ENCODE results near the gene HACL1.

Gene HACL1

GRCh38 chr3:15595955-15596354 is 5.4 kb downstream of the HACL1 start:
- no peak overlapping the region for H3K9ac ChIP-seq (ENCODE audit: low read length)
- no peaks in the 10 kb centered on the region for H3K27me3 ChIP-seq (ENCODE audit: control insufficient read depth, insufficient read depth, low read length)
- H3K4me3 ChIP-seq (ENCODE audit: low read length): no peak overlapping the region
- H3K9me3 ChIP-seq (ENCODE audit: control insufficient read depth, low read length): no peaks in the 10 kb centered on the region
- no peaks in the 10 kb centered on the region for H3K36me3 ChIP-seq (ENCODE audit: control insufficient read depth, insufficient read depth, low read length)
- H3K4me1 ChIP-seq (ENCODE audit: control insufficient read depth, insufficient read depth, low read length): peaks cover 7% of the 10 kb centered on the region

- Histone ChIP-seq H3K27me3 (ENCODE audit: control insufficient read depth, insufficient read depth, low read length) (no peaks in the 10 kb centered on the region), H3K9me3 (ENCODE audit: control insufficient read depth, low read length) (no peaks in the 10 kb centered on the region), H3K4me1 (ENCODE audit: control insufficient read depth, insufficient read depth, low read length) (no peaks in the 10 kb centered on the region), H3K36me3 (ENCODE audit: control insufficient read depth, insufficient read depth, low read length) (no peaks in the 10 kb centered on the region), H3K4me3 (ENCODE audit: low read length) (no peak overlapping the region), H3K9ac (ENCODE audit: low read length) (no peak overlapping the region)
These were observed 8.4 kb downstream of the HACL1 start for GRCh38 chr3:15592968-15593367.

- no peaks in the 10 kb centered on the region for H3K27me3 ChIP-seq (ENCODE audit: control insufficient read depth, insufficient read depth, low read length)
- no peaks in the 10 kb centered on the region for H3K9me3 ChIP-seq (ENCODE audit: control insufficient read depth, low read length)
- H3K36me3 ChIP-seq (ENCODE audit: control insufficient read depth, insufficient read depth, low read length): no peaks in the 10 kb centered on the region
- no peak overlapping the region for H3K4me3 ChIP-seq (ENCODE audit: low read length)
- no peak overlapping the region for H3K9ac ChIP-seq (ENCODE audit: low read length)
- no peaks in the 10 kb centered on the region for H3K4me1 ChIP-seq (ENCODE audit: control insufficient read depth, insufficient read depth, low read length)
These were observed 9.4 kb downstream of the HACL1 start for GRCh38 chr3:15591928-15592327.

- H3K9me3 ChIP-seq (ENCODE audit: control insufficient read depth, low read length): no peaks in the 10 kb centered on the region
- H3K36me3 ChIP-seq (ENCODE audit: control insufficient read depth, insufficient read depth, low read length): peaks cover 5% of the 10 kb centered on the region
- no peak overlapping the region for H3K9ac ChIP-seq (ENCODE audit: low read length)
- H3K4me3 ChIP-seq (ENCODE audit: low read length): no peak overlapping the region
- no peaks in the 10 kb centered on the region for H3K4me1 ChIP-seq (ENCODE audit: control insufficient read depth, insufficient read depth, low read length)
- no peaks in the 10 kb centered on the region for H3K27me3 ChIP-seq (ENCODE audit: control insufficient read depth, insufficient read depth, low read length)
These were observed 10.1 kb downstream of the HACL1 start for GRCh38 chr3:15591242-15591641.

- H3K36me3 ChIP-seq (ENCODE audit: control insufficient read depth, insufficient read depth, low read length): peaks cover 15% of the 10 kb centered on the region
- no peaks in the 10 kb centered on the region for H3K9me3 ChIP-seq (ENCODE audit: control insufficient read depth, low read length)
- no peaks in the 10 kb centered on the region for H3K27me3 ChIP-seq (ENCODE audit: control insufficient read depth, insufficient read depth, low read length)
- H3K4me3 ChIP-seq (ENCODE audit: low read length): no peak overlapping the region
- no peak overlapping the region for H3K9ac ChIP-seq (ENCODE audit: low read length)
- no peaks in the 10 kb centered on the region for H3K4me1 ChIP-seq (ENCODE audit: control insufficient read depth, insufficient read depth, low read length)
These were observed 16.1 kb downstream of the HACL1 start for GRCh38 chr3:15585111-15585845.

GRCh38 chr3:15581471-15582394 is 19.6 kb downstream of the HACL1 start:
- Histone ChIP-seq H3K36me3 (ENCODE audit: control insufficient read depth, insufficient read depth, low read length) (peaks cover 15% of the 10 kb centered on the region), H3K4me3 (ENCODE audit: low read length) (no peak overlapping the region), H3K4me1 (ENCODE audit: control insufficient read depth, insufficient read depth, low read length) (no peaks in the 10 kb centered on the region), H3K27me3 (ENCODE audit: control insufficient read depth, insufficient read depth, low read length) (no peaks in the 10 kb centered on the region), H3K9ac (ENCODE audit: low read length) (no peak overlapping the region), H3K9me3 (ENCODE audit: control insufficient read depth, low read length) (no peaks in the 10 kb centered on the region)

- H3K27me3 ChIP-seq (ENCODE audit: control insufficient read depth, insufficient read depth, low read length): no peaks in the 10 kb centered on the region
- no peaks in the 10 kb centered on the region for H3K36me3 ChIP-seq (ENCODE audit: control insufficient read depth, insufficient read depth, low read length)
- H3K9me3 ChIP-seq (ENCODE audit: control insufficient read depth, low read length): no peaks in the 10 kb centered on the region
- H3K4me3 ChIP-seq (ENCODE audit: low read length): no peak overlapping the region
- no peak overlapping the region for H3K9ac ChIP-seq (ENCODE audit: low read length)
- no peaks in the 10 kb centered on the region for H3K4me1 ChIP-seq (ENCODE audit: control insufficient read depth, insufficient read depth, low read length)
These were observed 22.3 kb downstream of the HACL1 start for GRCh38 chr3:15579051-15579450.

GRCh38 chr3:15578289-15578867 is 23.0 kb downstream of the HACL1 start:
- H3K27me3 ChIP-seq (ENCODE audit: control insufficient read depth, insufficient read depth, low read length): no peaks in the 10 kb centered on the region
- H3K9ac ChIP-seq (ENCODE audit: low read length): no peak overlapping the region
- no peak overlapping the region for H3K4me3 ChIP-seq (ENCODE audit: low read length)
- no peaks in the 10 kb centered on the region for H3K4me1 ChIP-seq (ENCODE audit: control insufficient read depth, insufficient read depth, low read length)
- no peaks in the 10 kb centered on the region for H3K9me3 ChIP-seq (ENCODE audit: control insufficient read depth, low read length)
- H3K36me3 ChIP-seq (ENCODE audit: control insufficient read depth, insufficient read depth, low read length): no peaks in the 10 kb centered on the region

GRCh38 chr3:15576475-15576874 is 24.9 kb downstream of the HACL1 start:
- no peak overlapping the region for H3K9ac ChIP-seq (ENCODE audit: low read length)
- no peak overlapping the region for H3K4me3 ChIP-seq (ENCODE audit: low read length)
- H3K36me3 ChIP-seq (ENCODE audit: control insufficient read depth, insufficient read depth, low read length): no peaks in the 10 kb centered on the region
- H3K4me1 ChIP-seq (ENCODE audit: control insufficient read depth, insufficient read depth, low read length): no peaks in the 10 kb centered on the region
- no peaks in the 10 kb centered on the region for H3K27me3 ChIP-seq (ENCODE audit: control insufficient read depth, insufficient read depth, low read length)
- no peaks in the 10 kb centered on the region for H3K9me3 ChIP-seq (ENCODE audit: control insufficient read depth, low read length)

- Histone ChIP-seq H3K27me3 (ENCODE audit: control insufficient read depth, insufficient read depth, low read length) (no peaks in the 10 kb centered on the region), H3K36me3 (ENCODE audit: control insufficient read depth, insufficient read depth, low read length) (peaks cover 3% of the 10 kb centered on the region), H3K4me1 (ENCODE audit: control insufficient read depth, insufficient read depth, low read length) (no peaks in the 10 kb centered on the region), H3K9me3 (ENCODE audit: control insufficient read depth, low read length) (no peaks in the 10 kb centered on the region), H3K9ac (ENCODE audit: low read length) (no peak overlapping the region), H3K4me3 (ENCODE audit: low read length) (no peak overlapping the region)
These were observed 25.9 kb downstream of the HACL1 start for GRCh38 chr3:15575446-15575845.

- H3K9me3 ChIP-seq (ENCODE audit: control insufficient read depth, low read length): no peaks in the 10 kb centered on the region
- no peak overlapping the region for H3K4me3 ChIP-seq (ENCODE audit: low read length)
- H3K4me1 ChIP-seq (ENCODE audit: control insufficient read depth, insufficient read depth, low read length): no peaks in the 10 kb centered on the region
- no peaks in the 10 kb centered on the region for H3K27me3 ChIP-seq (ENCODE audit: control insufficient read depth, insufficient read depth, low read length)
- peaks cover 3% of the 10 kb centered on the region for H3K36me3 ChIP-seq (ENCODE audit: control insufficient read depth, insufficient read depth, low read length)
- H3K9ac ChIP-seq (ENCODE audit: low read length): no peak overlapping the region
These were observed 29.2 kb downstream of the HACL1 start for GRCh38 chr3:15572138-15572537.

- Histone ChIP-seq H3K36me3 (ENCODE audit: control insufficient read depth, insufficient read depth, low read length) (no peaks in the 10 kb centered on the region), H3K9ac (ENCODE audit: low read length) (no peak overlapping the region), H3K4me1 (ENCODE audit: control insufficient read depth, insufficient read depth, low read length) (no peaks in the 10 kb centered on the region), H3K27me3 (ENCODE audit: control insufficient read depth, insufficient read depth, low read length) (no peaks in the 10 kb centered on the region), H3K4me3 (ENCODE audit: low read length) (no peak overlapping the region), H3K9me3 (ENCODE audit: control insufficient read depth, low read length) (no peaks in the 10 kb centered on the region)
These were observed 38.2 kb downstream of the HACL1 start for GRCh38 chr3:15563190-15563589.
